C1 segment of cervical spinal cord (tissue), 14 donors: ENCODE measurements around the gene ERMP1.
"Not testable (repeated sequence)": the region's sequence is repeated elsewhere in the genome, so short reads cannot be mapped to it uniquely, and the experiment has no call there.

ENCODE experiments used
- DNase-seq, 14 donors: peaks; one replicate each; lab custom pipeline; 2025; lab: John Stamatoyannopoulos, UW

The ERMP1 gene

GRCh38 chr9:5832538-5833529 lies at the start of gene ERMP1:
ERMP1 (minus strand) TSS chr9:5833117; CDS start chr9:5833027, 90 bp downstream.
- peak; percentile 50 to 93 (median 83) for DNase-seq

- DNase-seq: not testable (repeated sequence)
Observed at GRCh38 chr9:5882244-5883012, 49.5 kb upstream of the ERMP1 start.

GRCh38 chr9:5879419-5880181 lies 46.7 kb upstream of the ERMP1 start:
- no peak for DNase-seq

- DNase-seq: no peak
Observed at GRCh38 chr9:5876711-5877110, 43.8 kb upstream of the ERMP1 start.

GRCh38 chr9:5876026-5876425 lies 43.1 kb upstream of the ERMP1 start:
- no peak for DNase-seq

GRCh38 chr9:5874048-5874447 lies 41.1 kb upstream of the ERMP1 start:
- DNase-seq: no peak

GRCh38 chr9:5873439-5873838 lies 40.5 kb upstream of the ERMP1 start:
- DNase-seq: no peak

- no peak for DNase-seq
Observed at GRCh38 chr9:5872511-5872910, 39.6 kb upstream of the ERMP1 start.

GRCh38 chr9:5871785-5872184 lies 38.9 kb upstream of the ERMP1 start:
- no peak for DNase-seq

GRCh38 chr9:5870691-5871090 lies 37.8 kb upstream of the ERMP1 start:
- DNase-seq: peak in 1 of 14 donors; percentile 2

- DNase-seq: no peak
Observed at GRCh38 chr9:5870020-5870339, 37.1 kb upstream of the ERMP1 start.

GRCh38 chr9:5869315-5870019 lies 36.5 kb upstream of the ERMP1 start:
- no peak for DNase-seq

- no peak for DNase-seq
Observed at GRCh38 chr9:5868235-5868634, 35.3 kb upstream of the ERMP1 start.

- DNase-seq: no peak
Observed at GRCh38 chr9:5866685-5867084, 33.8 kb upstream of the ERMP1 start.

- DNase-seq: no peak
Observed at GRCh38 chr9:5866272-5866671, 33.4 kb upstream of the ERMP1 start.

GRCh38 chr9:5864446-5864845 lies 31.5 kb upstream of the ERMP1 start:
- DNase-seq: no peak

GRCh38 chr9:5863092-5863746 lies 30.3 kb upstream of the ERMP1 start:
- no peak for DNase-seq

GRCh38 chr9:5858833-5859232 lies 25.9 kb upstream of the ERMP1 start:
- DNase-seq: no peak

- no peak for DNase-seq
Observed at GRCh38 chr9:5857928-5858327, 25.0 kb upstream of the ERMP1 start.

- DNase-seq: no peak
Observed at GRCh38 chr9:5854063-5854790, 21.3 kb upstream of the ERMP1 start.
